Type B pancreatic cell (in vitro differentiated cells): ENCODE data around the gene CCP110. TPM values are rescaled to one million over a fixed set of nuclear protein-coding genes. Genes with fewer than 3 reads are reported as not detected.
A peak's percentile ranks its signal among the peaks of the same experiment; 100 is the strongest.

Experiments used
- DNase-seq: peaks from one replicate; pipeline ENCODE4 v3.0.0; 2021; ENCODE audit warnings: mixed read lengths; ENCODE audit not compliant: unreplicated experiment; ENCODE audit errors: extremely low spot score
- H3K27ac Mint-ChIP-seq: 2 replicates; pipeline ENCODE4 v1.8.0; 2021; ENCODE audit warnings: mild to moderate bottlenecking, mixed read lengths
- H3K27me3 Mint-ChIP-seq: 2 replicates; pipeline ENCODE4 v1.8.0; 2021; ENCODE audit warnings: mixed read lengths
- H3K36me3 Mint-ChIP-seq: 2 replicates; pipeline ENCODE4 v1.8.0; 2021; ENCODE audit warnings: mixed read lengths
- H3K4me1 Mint-ChIP-seq: one replicate; pipeline ENCODE4 v1.8.0; 2021; ENCODE audit warnings: mixed read lengths; ENCODE audit not compliant: unreplicated experiment
- H3K4me3 Mint-ChIP-seq: 2 replicates; pipeline ENCODE4 v1.8.0; 2021; ENCODE audit warnings: mild to moderate bottlenecking, mixed read lengths
- H3K9me3 Mint-ChIP-seq: 2 replicates; pipeline ENCODE4 v1.8.0; 2021; ENCODE audit warnings: mixed read lengths
- CTCF ChIP-seq: fragments of 200-600 bp; sonication (generic); conservative IDR thresholded peaks from 2 replicates; pipeline ENCODE4 v1.5.0; 2021; ENCODE audit warnings: antibody characterized with exemption, mild to moderate bottlenecking
- long read RNA-seq: library from polyadenylated mRNA; unstranded; transcript quantifications from one replicate; pipeline ENCODE4 v2.0.0, GENCODE V29; 2020
- total RNA-seq: library from RNA; stranded (reverse); gene quantifications from 2 replicates; pipeline ENCODE4 v1.2.1, GENCODE V29; 2021; ENCODE audit warnings: low replicate concordance

CCP110 gene
- 14.7 and 29.1 TPM in 2 replicates for total RNA-seq
- long read RNA-seq, full-length matches to known transcripts, result 1 of 37 reads
- long read RNA-seq, partial matches to known transcripts, result 32 of 37 reads
- long read RNA-seq, other reads (novel, unspliced or antisense), result 4 of 37 reads

GRCh38 chr16:19523559-19524355 is at the start of gene CCP110:
Gene CCP110, plus strand, starts transcription at chr16:19523942. Its CDS starts 3,940 bp downstream, at chr16:19527882.
- H3K9me3 Mint-ChIP-seq, result no peaks in the 10 kb centered on the region
- peaks cover 5% of the 10 kb centered on the region for H3K36me3 Mint-ChIP-seq
- H3K27me3 Mint-ChIP-seq, result no peaks in the 10 kb centered on the region
- H3K4me3 Mint-ChIP-seq, result peak within 1 kb of the TSS; percentile 99
- TF ChIP-seq CTCF, result no peak
- peak; percentile 95 for DNase-seq
- H3K27ac Mint-ChIP-seq, result peak within 1 kb of the TSS; percentile 93
- H3K4me1 Mint-ChIP-seq, result peaks cover 30% of the 10 kb centered on the region

GRCh38 chr16:19474617-19475016 is 49.1 kb upstream of the CCP110 start:
- no peak overlapping the region for H3K4me3 Mint-ChIP-seq

GRCh38 chr16:19478505-19478904 is 45.2 kb upstream of the CCP110 start:
- Mint-ChIP-seq H3K27ac (no peak overlapping the region), H3K27me3 (no peaks in the 10 kb centered on the region), H3K4me3 (no peak overlapping the region), H3K4me1 (no peaks in the 10 kb centered on the region), H3K36me3 (no peaks in the 10 kb centered on the region), H3K9me3 (no peaks in the 10 kb centered on the region)
- DNase-seq, result no peak
- TF ChIP-seq CTCF, result no peak

More at GRCh38 chr16:19474617-19475016, 49.1 kb upstream of the CCP110 start:
- TF ChIP-seq CTCF, result peak; percentile 26
- Mint-ChIP-seq H3K27me3 (no peaks in the 10 kb centered on the region), H3K9me3 (no peaks in the 10 kb centered on the region), H3K4me1 (no peaks in the 10 kb centered on the region), H3K36me3 (no peaks in the 10 kb centered on the region), H3K27ac (no peak overlapping the region)
- no peak for DNase-seq

- Mint-ChIP-seq H3K4me1 (no peaks in the 10 kb centered on the region), H3K36me3 (no peaks in the 10 kb centered on the region), H3K27ac (no peak overlapping the region), H3K9me3 (no peaks in the 10 kb centered on the region), H3K4me3 (no peak overlapping the region), H3K27me3 (no peaks in the 10 kb centered on the region)
- no peak for DNase-seq
- TF ChIP-seq CTCF, result no peak
Measured at GRCh38 chr16:19479302-19479721, 44.4 kb upstream of the CCP110 start.

- H3K27me3 Mint-ChIP-seq, result no peaks in the 10 kb centered on the region
- no peak overlapping the region for H3K4me3 Mint-ChIP-seq
- no peaks in the 10 kb centered on the region for H3K36me3 Mint-ChIP-seq
- DNase-seq, result no peak
- no peaks in the 10 kb centered on the region for H3K4me1 Mint-ChIP-seq
- no peaks in the 10 kb centered on the region for H3K9me3 Mint-ChIP-seq
- no peak overlapping the region for H3K27ac Mint-ChIP-seq
- TF ChIP-seq CTCF, result no peak
Measured at GRCh38 chr16:19481296-19481695, 42.4 kb upstream of the CCP110 start.
